OCI-LY3 (cell line): ENCODE results near the gene CALML6.

Source experiments
- H2AFZ ChIP-seq: fragments of 200-600, 300-600 bp; shearing (Covaris generic); 2 replicates; pipeline ENCODE4 v1.6.0; 2014; ENCODE audit warnings: antibody characterized with exemption, low read depth, low read length
- H3K27ac ChIP-seq: fragments of 200-600, 300-600 bp; sonication (generic); 2 replicates; pipeline ENCODE4 v1.5.1; 2014; ENCODE audit warnings: mild to moderate bottlenecking, low read length, moderate library complexity, mixed read lengths
- H3K27me3 ChIP-seq: fragments of 200-600, 300-600 bp; sonication (generic); 2 replicates; pipeline ENCODE4 v1.6.1; 2014; ENCODE audit warnings: low read depth, low read length, mixed read lengths
- H3K36me3 ChIP-seq: fragments of 200-600, 300-600 bp; sonication (generic); replicated peaks from 2 replicates; pipeline ENCODE3; 2014; ENCODE audit warnings: low read depth, low read length, mixed read lengths
- H3K4me1 ChIP-seq: fragments of 300-600, 200-600 bp; sonication (generic); 2 replicates; pipeline ENCODE4 v1.6.1; 2014; ENCODE audit warnings: low read length, mixed read lengths
- H3K4me2 ChIP-seq: fragments of 200-600, 300-600 bp; sonication (generic); 2 replicates; pipeline ENCODE4 v1.6.1; 2014; ENCODE audit warnings: low read length, mixed read lengths
- H3K4me3 ChIP-seq: fragments of 300-600, 200-600 bp; sonication (generic); 2 replicates; pipeline ENCODE4 v1.5.1; 2014; ENCODE audit warnings: antibody characterized with exemption, mild to moderate bottlenecking, low read length, moderate library complexity
- H3K79me2 ChIP-seq: fragments of 300-600, 200-600 bp; shearing (Covaris generic); 2 replicates; pipeline ENCODE4 v1.6.1; 2014; ENCODE audit warnings: mild to moderate bottlenecking, low read length, mixed read lengths
- H3K9ac ChIP-seq: fragments of 300-600, 200-600 bp; shearing (Covaris generic); 2 replicates; pipeline ENCODE4 v1.6.0; 2014; ENCODE audit warnings: mild to moderate bottlenecking, low read length, moderate library complexity
- H3K9me3 ChIP-seq: fragments of 200-600, 300-600 bp; shearing (Covaris generic); 2 replicates; pipeline ENCODE4 v1.6.1; 2014; ENCODE audit warnings: low read length, mixed read lengths; ENCODE audit not compliant: insufficient read depth
- H4K20me1 ChIP-seq: fragments of 200-600, 300-600 bp; sonication (generic); 2 replicates; pipeline ENCODE4 v1.6.1; 2016; ENCODE audit warnings: low read length, mixed read lengths; ENCODE audit not compliant: insufficient read depth
- EZH2phosphoT487 ChIP-seq: fragments of 200-600 bp; shearing (Covaris generic); IDR thresholded peaks from 2 replicates; pipeline ENCODE4 v1.6.1; 2018; ENCODE audit warnings: antibody characterized with exemption, mixed run types, low read depth
- TF ChIP-seq, protein P1 (sequence below): fragments of 200-600, 300-600 bp; sonication (generic); IDR thresholded peaks from 2 replicates; pipeline ENCODE4 v1.5.1; 2014; ENCODE audit warnings: antibody characterized with exemption, low read length, low read depth

CALML6 gene

DNA sequence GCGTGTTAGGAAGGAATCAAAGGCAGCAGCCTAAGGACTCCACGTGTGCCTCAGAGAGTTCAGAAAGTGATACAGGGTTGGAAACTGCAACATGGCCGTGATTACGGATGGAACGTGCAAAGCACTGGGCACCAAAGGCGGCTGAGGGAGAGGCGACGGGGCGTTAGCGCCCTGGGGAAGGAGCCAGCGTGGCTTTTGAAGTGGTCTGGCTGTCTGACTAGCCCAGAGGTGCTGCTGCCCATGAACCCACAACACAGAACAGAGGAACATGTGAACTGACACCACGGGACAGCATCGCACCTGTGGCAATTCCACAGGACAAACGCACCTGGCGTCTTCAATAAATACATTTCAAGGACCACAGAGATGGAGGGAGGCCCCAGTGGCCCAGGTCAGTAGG, 22.0 kb downstream of the CALML6 start:
- no peaks in the 10 kb centered on the region for H4K20me1 ChIP-seq
- H3K9ac ChIP-seq, result no peak overlapping the region
- no peak overlapping the region for H2AFZ ChIP-seq
- TF ChIP-seq, protein P1, sequence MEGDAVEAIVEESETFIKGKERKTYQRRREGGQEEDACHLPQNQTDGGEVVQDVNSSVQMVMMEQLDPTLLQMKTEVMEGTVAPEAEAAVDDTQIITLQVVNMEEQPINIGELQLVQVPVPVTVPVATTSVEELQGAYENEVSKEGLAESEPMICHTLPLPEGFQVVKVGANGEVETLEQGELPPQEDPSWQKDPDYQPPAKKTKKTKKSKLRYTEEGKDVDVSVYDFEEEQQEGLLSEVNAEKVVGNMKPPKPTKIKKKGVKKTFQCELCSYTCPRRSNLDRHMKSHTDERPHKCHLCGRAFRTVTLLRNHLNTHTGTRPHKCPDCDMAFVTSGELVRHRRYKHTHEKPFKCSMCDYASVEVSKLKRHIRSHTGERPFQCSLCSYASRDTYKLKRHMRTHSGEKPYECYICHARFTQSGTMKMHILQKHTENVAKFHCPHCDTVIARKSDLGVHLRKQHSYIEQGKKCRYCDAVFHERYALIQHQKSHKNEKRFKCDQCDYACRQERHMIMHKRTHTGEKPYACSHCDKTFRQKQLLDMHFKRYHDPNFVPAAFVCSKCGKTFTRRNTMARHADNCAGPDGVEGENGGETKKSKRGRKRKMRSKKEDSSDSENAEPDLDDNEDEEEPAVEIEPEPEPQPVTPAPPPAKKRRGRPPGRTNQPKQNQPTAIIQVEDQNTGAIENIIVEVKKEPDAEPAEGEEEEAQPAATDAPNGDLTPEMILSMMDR, result no peak
- TF ChIP-seq EZH2phosphoT487, result no peak
- peaks cover 8% of the 10 kb centered on the region for H3K9me3 ChIP-seq
- no peak overlapping the region for H3K4me3 ChIP-seq
- no peak overlapping the region for H3K27ac ChIP-seq
- no peaks in the 10 kb centered on the region for H3K79me2 ChIP-seq
- H3K4me2 ChIP-seq, result no peak overlapping the region
- no peaks in the 10 kb centered on the region for H3K4me1 ChIP-seq
- no peaks in the 10 kb centered on the region for H3K27me3 ChIP-seq
- no peaks in the 10 kb centered on the region for H3K36me3 ChIP-seq

DNA sequence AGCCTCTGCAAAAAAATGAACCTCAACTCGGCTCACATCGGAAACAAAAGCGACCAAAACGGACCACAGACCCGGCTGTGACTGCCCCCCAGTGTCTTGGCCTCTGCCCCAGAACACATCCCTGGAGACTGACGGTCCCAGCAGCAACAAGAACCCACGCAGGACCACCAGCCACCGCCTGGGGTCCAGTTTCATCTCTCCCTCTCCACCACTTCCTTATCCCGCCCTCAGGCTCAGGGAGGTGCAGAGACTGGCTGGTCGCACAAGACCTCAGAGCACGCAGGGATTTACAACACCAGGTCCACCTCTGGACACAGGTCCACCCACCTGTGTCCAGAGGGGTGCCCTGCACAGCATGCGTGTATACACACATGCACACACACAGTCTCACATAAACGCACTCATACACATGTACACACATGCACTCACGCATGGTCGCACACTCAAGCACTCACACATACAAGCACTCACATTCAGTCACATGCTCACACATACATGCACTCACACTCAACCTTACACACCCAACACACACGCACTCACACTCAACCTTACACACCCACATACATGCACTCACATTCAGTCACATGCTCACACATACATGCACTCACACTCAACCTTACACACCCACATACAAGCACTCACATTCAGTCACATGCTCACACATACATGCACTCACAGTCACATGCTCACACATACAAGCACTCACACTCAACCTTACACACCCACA, 22.7 kb downstream of the CALML6 start:
- H3K9ac ChIP-seq, result no peak overlapping the region
- no peaks in the 10 kb centered on the region for H3K4me1 ChIP-seq
- H2AFZ ChIP-seq, result no peak overlapping the region
- peaks cover 8% of the 10 kb centered on the region for H3K9me3 ChIP-seq
- H3K27ac ChIP-seq, result no peak overlapping the region
- H4K20me1 ChIP-seq, result no peaks in the 10 kb centered on the region
- TF ChIP-seq EZH2phosphoT487, result no peak
- TF ChIP-seq, protein P1, result no peak
- no peaks in the 10 kb centered on the region for H3K79me2 ChIP-seq
- no peak overlapping the region for H3K4me2 ChIP-seq
- no peaks in the 10 kb centered on the region for H3K27me3 ChIP-seq
- H3K36me3 ChIP-seq, result no peaks in the 10 kb centered on the region
- no peak overlapping the region for H3K4me3 ChIP-seq

DNA sequence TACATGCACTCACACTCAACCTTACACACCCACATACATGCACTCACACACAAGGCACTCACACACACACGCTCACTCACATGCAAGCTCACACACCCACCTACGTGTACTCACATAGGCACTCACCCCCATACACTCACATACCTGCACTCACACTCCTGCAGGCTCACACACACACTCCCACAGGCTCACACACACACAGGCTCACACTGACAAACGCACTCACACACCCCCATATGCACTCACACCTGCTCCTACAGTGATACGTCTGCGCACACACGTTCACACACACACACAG, 23.2 kb downstream of the CALML6 start:
- Histone ChIP-seq H3K79me2 (no peaks in the 10 kb centered on the region), H3K4me1 (no peaks in the 10 kb centered on the region), H3K36me3 (no peaks in the 10 kb centered on the region), H3K9me3 (peaks cover 8% of the 10 kb centered on the region), H3K4me3 (no peak overlapping the region), H3K27ac (no peak overlapping the region), H3K27me3 (no peaks in the 10 kb centered on the region), H3K9ac (no peak overlapping the region), H3K4me2 (no peak overlapping the region), H2AFZ (no peak overlapping the region), H4K20me1 (no peaks in the 10 kb centered on the region)
- TF ChIP-seq, protein P1, result no peak
- TF ChIP-seq EZH2phosphoT487, result no peak

DNA sequence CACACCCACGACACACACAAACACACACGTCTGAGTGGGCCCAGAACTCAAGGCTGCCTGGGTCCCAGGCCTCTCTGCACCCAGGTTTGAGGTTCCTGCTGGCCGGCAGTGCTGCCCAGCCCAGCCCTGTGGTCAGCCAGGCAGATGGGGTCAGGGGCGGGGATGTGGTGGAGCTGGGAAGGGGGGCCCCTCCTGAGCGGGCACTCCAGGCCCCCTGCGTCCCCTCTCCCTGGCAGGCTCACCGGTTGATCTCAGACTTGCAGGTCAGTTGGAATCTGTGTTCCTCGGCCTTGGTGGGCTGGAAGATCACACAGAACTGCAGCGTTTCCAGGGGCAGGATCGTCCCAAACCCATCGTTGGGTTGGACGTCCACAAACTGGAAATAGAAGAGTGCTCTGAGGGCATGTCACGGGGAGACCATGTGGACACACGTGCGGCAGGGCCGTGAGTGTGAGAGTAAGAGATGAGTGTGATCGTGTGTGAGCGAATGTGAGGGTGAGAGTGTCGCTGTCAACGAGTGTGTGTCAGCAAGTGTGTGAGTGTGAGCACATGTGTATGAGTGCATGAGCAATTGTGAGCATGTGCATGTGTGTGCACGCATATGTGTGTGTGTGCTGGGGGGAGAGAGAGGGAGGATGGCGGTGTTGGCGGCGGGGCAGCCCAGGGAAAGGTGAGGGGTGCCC, 23.7 kb downstream of the CALML6 start:
- Histone ChIP-seq H3K9ac (no peak overlapping the region), H3K4me1 (peaks cover 4% of the 10 kb centered on the region; the same call in 1 of the 2 replicates), H3K4me3 (no peak overlapping the region), H3K4me2 (no peak overlapping the region), H3K27ac (no peak overlapping the region), H3K79me2 (no peaks in the 10 kb centered on the region), H4K20me1 (no peaks in the 10 kb centered on the region), H3K9me3 (peaks cover 6% of the 10 kb centered on the region), H2AFZ (no peak overlapping the region), H3K27me3 (no peaks in the 10 kb centered on the region), H3K36me3 (no peaks in the 10 kb centered on the region)
- TF ChIP-seq, protein P1, result no peak
- TF ChIP-seq EZH2phosphoT487, result no peak
